Heart left ventricle (tissue), 13 donors: ENCODE data around the gene SELENOM.

ENCODE experiments used
- POLR2A ChIP-seq, 2 donors: fragments of 450-650 bp; IDR thresholded peaks; one replicate each; pipeline ENCODE4 v1.6.1; 2017; ENCODE audit warnings: antibody characterized with exemption in 2 of 2, mild to moderate bottlenecking in 2 of 2, moderate library complexity in 2 of 2
- TF ChIP-seq, protein P1 (sequence below), 12 donors: fragments of 200-600 bp; sonication (generic) in 4 of 12; IDR thresholded peaks; one replicate each; pipeline versions ENCODE4 v1.5.0 to v1.8.0; 2018 to 2022; ENCODE audit warnings: antibody characterized with exemption in 12 of 12, mild to moderate bottlenecking in 5 of 12
- donor health status: ischemic (EF 13 %, LVEDD 7.1; RV severe dilation, severe dysfunction).
- donor health status: DM: no; HTN: yes; CAD: no.
- donor health status: DM: no; HTN: no; CAD: no.
- donor health status: ischemic (EF 25% LVEDD 6.9; RV normal size, moderate dysfunction).
- donor health status: ischemic (EF 25% LVEDD 5.7; RV mildly dilated, moderate dysfunction).
- donor health status: ischemic (EF 35%, LVEDD 5.7; RV mildly dilated, moderate dysfunction).
- donor health status: nonischemic (EF 11% LVEDD 7.7; RV severe dilation, severe dysfunction).
- donor health status: DM: yes; HTN: yes; CAD: no.
- donor health status: PGD.
- donor health status: ischemic (EF 29% LVEDD 5.4; RV normal size, mild dysfunction).
- donor health status: nonischemic (EF 23%, LVEDD 6.1; RV moderate dilation, normal function).

DNA sequence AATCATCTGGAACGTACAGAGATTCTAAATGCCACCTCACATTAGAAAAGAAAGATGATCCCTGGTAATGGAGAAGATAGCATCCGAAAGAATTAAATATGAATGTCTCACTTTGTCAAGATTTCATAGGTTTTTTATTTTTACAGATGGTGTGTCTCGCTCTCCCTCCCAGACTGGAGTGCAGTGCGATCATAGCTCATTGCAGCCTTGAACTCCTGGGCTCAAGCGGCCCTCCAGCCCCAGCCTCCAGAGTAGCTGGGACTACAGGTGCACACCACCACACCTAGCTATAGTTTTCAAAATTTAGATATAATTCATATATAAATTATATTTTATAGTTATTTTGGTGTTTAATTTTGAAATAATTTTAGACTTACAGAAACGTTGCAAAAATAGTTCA is 43.0 kb downstream of the SELENOM start:
- TF ChIP-seq, protein P1, sequence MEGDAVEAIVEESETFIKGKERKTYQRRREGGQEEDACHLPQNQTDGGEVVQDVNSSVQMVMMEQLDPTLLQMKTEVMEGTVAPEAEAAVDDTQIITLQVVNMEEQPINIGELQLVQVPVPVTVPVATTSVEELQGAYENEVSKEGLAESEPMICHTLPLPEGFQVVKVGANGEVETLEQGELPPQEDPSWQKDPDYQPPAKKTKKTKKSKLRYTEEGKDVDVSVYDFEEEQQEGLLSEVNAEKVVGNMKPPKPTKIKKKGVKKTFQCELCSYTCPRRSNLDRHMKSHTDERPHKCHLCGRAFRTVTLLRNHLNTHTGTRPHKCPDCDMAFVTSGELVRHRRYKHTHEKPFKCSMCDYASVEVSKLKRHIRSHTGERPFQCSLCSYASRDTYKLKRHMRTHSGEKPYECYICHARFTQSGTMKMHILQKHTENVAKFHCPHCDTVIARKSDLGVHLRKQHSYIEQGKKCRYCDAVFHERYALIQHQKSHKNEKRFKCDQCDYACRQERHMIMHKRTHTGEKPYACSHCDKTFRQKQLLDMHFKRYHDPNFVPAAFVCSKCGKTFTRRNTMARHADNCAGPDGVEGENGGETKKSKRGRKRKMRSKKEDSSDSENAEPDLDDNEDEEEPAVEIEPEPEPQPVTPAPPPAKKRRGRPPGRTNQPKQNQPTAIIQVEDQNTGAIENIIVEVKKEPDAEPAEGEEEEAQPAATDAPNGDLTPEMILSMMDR (IDR thresholded peaks at IDR 0.05): no peak
- no peak for TF ChIP-seq POLR2A (IDR thresholded peaks at IDR 0.05)
